GM18870 (cell line): ENCODE measurements around the gene SCART1.
"Not testable (repeated sequence)": the region's sequence is repeated elsewhere in the genome, so short reads cannot be mapped to it uniquely, and the experiment has no call there.

Experiments used
- ATAC-seq: cut with Tn5 transposase; IDR thresholded peaks from one replicate; pipeline ENCODE4 v1.9.1; 2021; ENCODE audit warnings: moderate library complexity; ENCODE audit not compliant: unreplicated experiment

Gene SCART1

GRCh38 chr10:133467286-133467911 is 13.7 kb downstream of the SCART1 start:
- ATAC-seq = no peak

GRCh38 chr10:133469205-133469604 is 15.5 kb downstream of the SCART1 start:
- ATAC-seq = not testable (repeated sequence)

- ATAC-seq = no peak
These were observed 17.8 kb downstream of the SCART1 start for GRCh38 chr10:133471300-133472109.

- no peak for ATAC-seq
These were observed 19.5 kb downstream of the SCART1 start for GRCh38 chr10:133473270-133473669.

GRCh38 chr10:133474027-133474426 is 20.3 kb downstream of the SCART1 start:
- ATAC-seq = no peak

GRCh38 chr10:133474665-133475424 is 21.1 kb downstream of the SCART1 start:
- ATAC-seq = no peak

- no peak for ATAC-seq
These were observed 21.6 kb downstream of the SCART1 start for GRCh38 chr10:133475425-133475734.

- no peak for ATAC-seq
These were observed 22.3 kb downstream of the SCART1 start for GRCh38 chr10:133475821-133476640.

- no peak for ATAC-seq
These were observed 22.9 kb downstream of the SCART1 start for GRCh38 chr10:133476641-133476990.

GRCh38 chr10:133481086-133481643 is 27.4 kb downstream of the SCART1 start:
- ATAC-seq = no peak

GRCh38 chr10:133481657-133482056 is 27.9 kb downstream of the SCART1 start:
- ATAC-seq = no peak

GRCh38 chr10:133484818-133485217 is 31.1 kb downstream of the SCART1 start:
- ATAC-seq = no peak

- ATAC-seq = no peak
These were observed 33.3 kb downstream of the SCART1 start for GRCh38 chr10:133487085-133487484.

- ATAC-seq = no peak
These were observed 34.6 kb downstream of the SCART1 start for GRCh38 chr10:133488354-133488753.

GRCh38 chr10:133489816-133490588 is 36.3 kb downstream of the SCART1 start:
- peak; percentile 58 for ATAC-seq

GRCh38 chr10:133493562-133493961 is 39.8 kb downstream of the SCART1 start:
- ATAC-seq = not testable (repeated sequence)

GRCh38 chr10:133497363-133497762 is 43.6 kb downstream of the SCART1 start:
- not testable (repeated sequence) for ATAC-seq

GRCh38 chr10:133499176-133499575 is 45.4 kb downstream of the SCART1 start:
- not testable (repeated sequence) for ATAC-seq

GRCh38 chr10:133500897-133501296 is 47.2 kb downstream of the SCART1 start:
- not testable (repeated sequence) for ATAC-seq

GRCh38 chr10:133509700-133510099 is 56.0 kb downstream of the SCART1 start:
- ATAC-seq = no peak
